HG03571 (cell line): ENCODE data around the gene PDGFRB.

Experiments
- ATAC-seq: cut with Tn5 transposase; IDR thresholded peaks from one replicate; pipeline ENCODE4 v1.9.1; 2021; ENCODE audit not compliant: unreplicated experiment

The PDGFRB gene

GRCh38 chr5:150164211-150164980, 8.8 kb upstream of the PDGFRB start:
- no peak for ATAC-seq

GRCh38 chr5:150163547-150164059, 8.0 kb upstream of the PDGFRB start:
- ATAC-seq, result no peak

DNA sequence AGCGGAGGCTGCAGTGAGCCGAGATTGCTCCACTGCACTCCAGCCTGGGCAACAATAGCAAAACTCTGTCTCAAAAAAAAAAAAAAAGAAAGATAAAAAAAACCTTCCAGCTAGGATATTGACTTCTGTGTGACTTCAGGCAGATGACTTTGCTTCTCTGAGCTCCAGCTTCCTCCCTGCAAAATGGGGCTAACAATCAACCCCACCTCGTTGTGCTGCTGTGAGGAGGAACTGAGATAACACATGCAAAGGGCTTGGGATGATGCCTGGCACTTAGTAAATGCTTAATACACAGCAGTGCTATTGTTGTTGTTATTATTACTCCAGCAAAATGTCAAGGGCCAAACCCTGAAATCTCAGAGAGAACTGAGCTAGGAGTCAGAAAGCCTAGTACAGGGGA, 7.4 kb upstream of the PDGFRB start:
- no peak for ATAC-seq

DNA sequence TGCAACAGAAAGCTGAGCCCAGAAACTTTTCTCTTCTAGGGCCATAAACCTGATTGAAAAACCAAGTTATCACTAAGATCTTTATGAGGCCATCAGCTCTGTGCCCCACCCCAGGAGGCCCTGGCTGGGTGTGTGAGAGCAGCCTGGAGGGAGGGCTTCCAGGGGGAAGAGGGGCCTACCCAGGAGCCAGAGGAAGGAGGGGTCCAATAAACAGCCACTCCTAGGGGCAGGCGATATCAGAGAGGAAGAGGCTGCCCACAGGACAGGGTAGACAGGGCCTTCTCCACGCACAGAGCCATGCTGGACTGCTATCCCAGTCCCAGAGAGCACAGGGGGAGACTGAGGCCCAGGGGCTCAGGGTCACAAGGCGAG, 6.5 kb upstream of the PDGFRB start:
- ATAC-seq, result no peak

DNA sequence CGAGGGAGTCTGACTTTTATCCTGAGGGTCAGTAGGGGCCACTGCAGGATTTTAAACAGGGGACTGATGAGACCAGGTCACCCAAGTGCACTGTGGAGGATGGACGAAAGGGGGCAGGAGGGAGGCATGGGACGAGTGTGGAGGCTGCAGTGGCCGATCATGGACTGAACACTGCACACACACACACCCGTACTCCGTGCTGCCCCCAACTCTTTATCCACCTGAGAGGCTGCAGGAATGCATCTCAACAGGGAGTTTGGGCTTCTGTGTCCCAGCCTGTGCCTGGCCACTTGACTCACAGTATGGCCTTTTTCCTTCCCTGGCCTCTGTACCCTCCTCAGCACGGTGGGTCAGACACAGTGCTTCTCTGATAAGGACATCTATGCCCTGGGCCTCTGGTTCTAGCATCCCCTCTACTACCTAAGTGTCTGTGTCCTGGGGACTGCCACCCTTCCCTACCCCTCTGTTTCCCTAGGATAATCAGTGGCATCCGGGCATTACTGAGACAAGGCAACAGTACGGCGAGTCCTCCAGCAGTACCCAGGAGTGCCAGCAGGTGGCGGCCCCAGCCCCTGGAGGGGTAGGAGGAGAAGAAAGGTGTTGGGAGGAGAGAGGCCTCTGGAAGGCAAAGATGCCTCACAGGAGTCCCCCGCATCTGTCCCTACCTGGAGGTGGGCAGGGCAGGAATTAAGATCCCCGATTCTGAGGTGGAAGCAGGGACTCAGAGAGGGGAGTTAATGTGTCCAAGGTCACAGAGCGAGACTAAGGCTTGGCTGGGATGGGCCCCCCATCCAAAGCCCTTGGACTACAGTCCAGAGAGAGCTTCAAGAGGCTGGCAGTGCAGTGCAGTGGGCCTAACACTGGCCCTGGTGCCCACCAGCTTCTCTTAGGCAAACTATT, 5.8 kb upstream of the PDGFRB start:
- peak; percentile 59 for ATAC-seq

DNA sequence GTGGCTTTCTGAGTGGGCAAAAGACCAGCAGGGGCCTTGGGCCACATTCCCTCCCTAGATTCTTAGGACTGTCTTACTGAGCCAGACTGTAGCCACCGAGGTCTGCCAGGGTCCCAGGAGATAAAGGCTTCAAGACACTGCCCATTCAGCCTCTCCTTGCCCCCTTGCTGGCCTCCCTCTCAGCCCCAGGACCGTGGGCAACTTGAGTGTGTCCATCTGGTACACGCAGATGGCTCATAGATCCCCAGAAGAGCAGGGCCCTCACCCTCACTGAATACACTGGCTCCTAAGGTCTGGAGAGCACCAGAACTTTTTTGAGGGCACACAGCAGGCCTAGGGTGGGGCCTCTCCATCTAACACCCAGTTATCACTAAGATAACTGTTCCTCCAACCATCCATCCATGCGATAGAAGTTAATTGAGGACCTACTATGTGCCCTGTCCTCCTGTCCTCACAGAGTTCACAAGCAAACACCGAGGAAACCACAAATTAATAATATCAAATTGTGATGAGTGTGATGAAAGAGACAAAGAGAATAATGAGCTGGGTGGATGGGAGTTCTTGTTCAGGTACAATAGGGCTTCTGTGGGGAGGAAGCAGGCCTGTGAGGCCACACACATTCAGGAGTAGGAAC, 4.9 kb upstream of the PDGFRB start:
- ATAC-seq, result no peak

GRCh38 chr5:150159741-150160179, 4.1 kb upstream of the PDGFRB start:
- no peak for ATAC-seq

- no peak for ATAC-seq
Observed at GRCh38 chr5:150159031-150159430, 3.4 kb upstream of the PDGFRB start.

- ATAC-seq, result no peak
Observed at GRCh38 chr5:150158170-150158949, 2.7 kb upstream of the PDGFRB start.

DNA sequence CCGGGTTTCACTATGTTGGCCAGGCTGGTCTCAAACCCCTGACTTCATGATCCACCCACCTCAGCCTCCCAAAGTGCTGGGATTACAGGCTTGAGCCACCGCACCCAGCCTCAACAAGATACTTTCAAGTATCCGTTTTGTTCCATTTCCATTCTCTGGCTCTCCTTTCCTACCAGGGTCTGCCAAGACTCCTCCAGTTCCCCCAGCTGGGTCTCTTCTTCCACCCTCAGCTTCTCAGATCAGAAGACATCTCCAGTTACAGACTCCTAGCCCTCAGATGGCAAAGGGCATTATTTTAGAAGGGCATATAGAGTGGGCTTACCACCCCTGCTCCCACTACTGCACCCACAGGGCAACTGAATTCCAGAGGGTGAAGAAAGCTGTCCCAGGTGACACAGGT, 1.5 kb upstream of the PDGFRB start:
- ATAC-seq, result no peak

- no peak for ATAC-seq
Observed at GRCh38 chr5:150156540-150156939, 895 bp upstream of the PDGFRB start.

- no peak for ATAC-seq
Observed at GRCh38 chr5:150156027-150156368, 353 bp upstream of the PDGFRB start.

DNA sequence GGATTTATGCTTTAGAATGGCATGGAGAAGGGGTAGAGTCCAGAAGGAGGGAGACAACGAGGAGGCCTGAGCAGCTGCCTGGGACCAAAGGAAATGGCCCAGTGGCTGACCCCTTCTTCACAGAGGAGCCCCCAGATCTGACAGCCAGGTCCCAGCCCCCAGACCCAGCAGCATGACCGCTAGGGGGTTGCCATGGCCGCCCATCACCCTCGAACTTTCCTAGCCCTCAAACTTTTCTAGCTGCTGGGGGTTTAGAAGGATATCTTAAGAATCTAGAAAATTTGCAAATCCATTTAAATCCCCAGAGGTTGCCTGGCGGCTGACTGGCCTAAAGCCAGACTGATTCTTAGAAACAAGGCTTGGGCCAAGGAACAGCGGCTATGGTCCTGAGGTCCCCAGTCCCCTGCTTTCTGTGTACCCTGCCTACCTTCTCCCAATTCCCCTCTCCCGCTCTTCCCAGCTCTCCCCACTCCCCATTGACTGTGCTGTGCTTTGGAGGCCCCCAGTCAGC, 972 bp downstream of the PDGFRB start:
- no peak for ATAC-seq

DNA sequence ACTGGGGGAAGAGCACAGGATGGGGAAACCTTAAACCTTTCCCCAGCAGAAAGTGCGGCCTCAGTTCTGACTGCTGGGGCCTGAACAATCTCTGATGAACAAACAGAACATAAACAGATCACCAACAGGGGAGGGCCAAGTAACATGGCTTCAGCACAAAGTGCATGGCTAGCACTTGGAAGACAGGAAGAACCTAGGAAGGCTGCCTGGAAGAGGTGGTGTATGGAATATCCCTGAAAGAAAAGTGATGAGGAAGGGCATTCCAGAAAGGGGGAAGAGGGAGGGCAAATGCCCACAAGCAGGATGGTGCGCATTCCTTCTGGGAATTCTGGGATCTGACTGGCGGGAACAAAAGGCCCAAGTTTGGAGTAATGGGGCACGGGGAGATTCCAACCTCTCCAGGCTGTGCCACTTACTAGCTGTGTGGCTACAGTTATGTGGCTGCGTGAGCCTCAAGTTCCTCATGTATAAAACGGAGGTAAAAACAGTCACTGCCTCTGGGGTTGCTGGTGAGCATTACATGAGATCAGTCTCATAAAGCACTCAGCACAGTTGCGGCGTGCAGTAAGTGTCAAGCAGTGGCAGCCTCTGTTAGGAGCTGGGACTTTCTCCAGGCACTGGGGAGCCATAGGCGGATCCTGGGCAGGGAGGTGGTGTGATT, 1.6 kb downstream of the PDGFRB start:
- ATAC-seq, result no peak

DNA sequence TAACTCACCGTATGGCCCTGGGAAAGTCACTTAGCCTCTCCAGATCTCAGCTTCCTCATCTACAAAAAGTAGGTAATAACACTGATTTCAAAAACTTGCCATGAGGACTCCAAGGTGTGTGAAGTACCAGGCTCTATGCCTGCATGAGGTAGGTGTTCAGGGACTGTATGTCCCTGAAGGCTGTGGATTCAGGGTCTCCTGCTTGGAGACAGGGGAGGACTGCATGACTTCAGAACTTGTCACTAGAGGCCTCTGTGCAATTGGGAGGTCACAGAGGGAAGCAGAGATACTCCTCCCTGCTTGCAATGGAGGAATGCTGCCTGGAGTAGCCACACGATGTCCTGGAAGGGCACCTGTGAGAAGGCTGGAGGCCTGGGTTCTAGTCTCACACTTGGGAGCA, 2.2 kb downstream of the PDGFRB start:
- ATAC-seq, result no peak

DNA sequence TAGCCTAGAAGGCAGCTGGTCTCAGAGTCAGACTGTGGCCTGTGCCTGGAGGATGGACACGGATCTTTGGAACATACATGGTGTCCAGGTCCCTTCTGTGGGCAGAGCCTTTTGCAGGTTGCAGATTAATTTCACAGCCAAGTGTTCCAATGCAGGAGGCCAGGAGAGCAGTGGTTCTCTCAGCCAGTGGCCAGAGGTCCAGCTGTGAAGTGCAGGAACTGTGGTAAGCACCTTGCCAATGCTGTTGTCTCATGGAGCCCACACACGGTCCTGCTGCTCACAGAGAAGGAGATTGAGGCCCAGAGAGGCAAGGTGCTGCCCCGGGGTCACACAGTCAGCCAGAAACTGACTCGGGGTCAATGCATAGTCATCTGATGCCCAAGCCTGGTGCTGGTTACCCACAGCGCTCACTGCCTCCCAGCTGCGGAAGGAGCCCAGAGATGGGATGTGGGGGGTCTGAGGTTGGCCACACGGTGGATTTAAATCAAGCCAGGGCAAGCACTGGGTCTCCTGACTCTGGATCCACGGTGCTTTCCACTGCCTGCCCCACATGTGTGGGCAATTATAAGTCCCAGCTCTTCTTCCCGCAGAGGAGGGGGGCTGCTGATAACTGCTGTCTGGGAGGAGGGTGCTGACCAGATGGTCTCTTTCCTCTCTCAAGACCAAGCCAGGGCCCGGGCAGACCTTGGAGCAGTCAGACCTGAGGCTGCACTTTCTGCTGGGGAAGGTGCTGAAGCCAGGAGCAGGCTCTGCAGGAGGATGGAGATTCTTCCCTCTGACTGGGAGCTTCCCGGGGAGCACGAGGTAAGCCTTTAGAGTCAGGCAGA, 2.8 kb downstream of the PDGFRB start:
- no peak for ATAC-seq

- ATAC-seq, result no peak
Observed at GRCh38 chr5:150149618-150150017, 6.0 kb downstream of the PDGFRB start.

DNA sequence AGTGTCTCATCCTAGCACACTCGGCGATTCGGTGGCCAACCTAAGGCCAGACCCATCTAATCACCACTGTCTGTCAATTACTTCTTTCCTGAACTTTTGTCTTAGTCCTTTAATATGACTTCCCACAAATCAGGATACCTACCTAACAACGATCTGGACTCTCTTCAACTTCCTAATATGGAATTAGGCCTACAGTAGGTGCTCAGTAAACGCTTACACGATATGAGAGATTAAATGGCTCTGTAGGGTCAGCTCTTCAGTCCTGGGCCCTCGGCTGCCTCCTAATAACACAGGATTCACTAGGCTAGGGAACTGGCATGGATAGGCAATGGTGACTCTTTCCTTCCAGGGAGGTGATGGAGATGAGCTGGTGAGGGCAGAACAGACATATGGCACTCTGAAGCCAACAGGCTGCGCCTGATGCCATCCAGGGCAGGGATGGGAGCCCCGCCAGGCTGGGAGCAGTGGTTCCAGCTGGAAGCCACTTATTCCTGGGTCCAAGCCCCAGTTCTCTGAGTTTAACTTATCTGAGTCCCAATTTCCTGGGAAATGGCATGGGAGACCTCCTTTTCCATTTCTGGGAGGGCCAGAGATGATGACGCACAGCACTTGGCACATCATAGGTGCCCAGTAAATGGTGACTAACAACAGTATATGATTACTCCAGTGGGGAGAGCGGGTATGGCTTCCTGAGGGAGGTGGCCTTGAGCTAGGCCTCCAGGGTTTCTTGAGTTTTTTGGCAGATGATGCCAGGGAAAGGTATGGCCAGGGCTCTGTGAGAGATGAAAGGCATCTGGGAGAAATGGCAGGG, 7.3 kb downstream of the PDGFRB start:
- ATAC-seq, result no peak
